ENCODE data around the gene MAST4. TPM values are rescaled to one million over a fixed set of nuclear protein-coding genes. Genes with fewer than 3 reads are reported as not detected.

Gene MAST4
- total RNA-seq, 4 donors from 2014 or later, result 16.2 to 32.8 (median 25.0) TPM

GRCh38 chr5:66603164-66603563 lies 7.0 kb downstream of the MAST4 start:
- no peaks in the 10 kb centered on the region for H3K4me1 ChIP-seq
- no peak for ATAC-seq
- H3K27me3 ChIP-seq, result peaks cover 50% of the 10 kb centered on the region

GRCh38 chr5:66603881-66604280 lies 7.7 kb downstream of the MAST4 start:
- 79 to 93% methylated on average over 3 to 4 of the region's 4 CpGs for WGBS, 2 donors (ENCODE audit: low coverage in 1 of 2)
- no peak for TF ChIP-seq CTCF (IDR thresholded peaks at IDR 0.05)
- TF ChIP-seq EP300 (IDR thresholded peaks at IDR 0.05), result no peak
- TF ChIP-seq POLR2A (IDR thresholded peaks at IDR 0.05), result no peak
- no peak for TF ChIP-seq POLR2AphosphoS5 (IDR thresholded peaks at IDR 0.05)
- H3K36me3 ChIP-seq, result no peaks in the 10 kb centered on the region
- ATAC-seq, result no peak
- peaks cover 42% of the 10 kb centered on the region for H3K27me3 ChIP-seq
- H3K27ac ChIP-seq, result no peak overlapping the region
- no peaks in the 10 kb centered on the region for H3K4me1 ChIP-seq
- no peak overlapping the region for H3K4me3 ChIP-seq
- H3K9me3 ChIP-seq, result no peaks in the 10 kb centered on the region

More at GRCh38 chr5:66603164-66603563, 7.0 kb downstream of the MAST4 start:
- Histone ChIP-seq H3K36me3 (no peaks in the 10 kb centered on the region), H3K27ac (no peak overlapping the region), H3K9me3 (no peaks in the 10 kb centered on the region), H3K4me3 (no peak overlapping the region)
- TF ChIP-seq CTCF (IDR thresholded peaks at IDR 0.05) (no peak), POLR2A (IDR thresholded peaks at IDR 0.05) (no peak), POLR2AphosphoS5 (IDR thresholded peaks at IDR 0.05) (no peak), EP300 (IDR thresholded peaks at IDR 0.05) (no peak)
- 77 to 92% methylated on average over 1 of the region's 1 CpG for WGBS, 2 donors (ENCODE audit: low coverage in 1 of 2)

- H3K4me3 ChIP-seq, result no peak overlapping the region
- TF ChIP-seq EP300 (IDR thresholded peaks at IDR 0.05) (no peak), POLR2A (IDR thresholded peaks at IDR 0.05) (no peak), CTCF (IDR thresholded peaks at IDR 0.05) (no peak), POLR2AphosphoS5 (IDR thresholded peaks at IDR 0.05) (no peak)
- H3K36me3 ChIP-seq, result no peaks in the 10 kb centered on the region
- no peak for ATAC-seq
- no peak overlapping the region for H3K27ac ChIP-seq
- H3K27me3 ChIP-seq, result peaks cover 21% of the 10 kb centered on the region
- H3K9me3 ChIP-seq, result no peaks in the 10 kb centered on the region
- 92 to 100% methylated on average over 2 of the region's 2 CpGs for WGBS, 2 donors (ENCODE audit: low coverage in 1 of 2)
- H3K4me1 ChIP-seq, result no peaks in the 10 kb centered on the region
Measured at GRCh38 chr5:66606713-66607112, 10.5 kb downstream of the MAST4 start.

- no peak for ATAC-seq
- Histone ChIP-seq H3K9me3 (no peaks in the 10 kb centered on the region), H3K4me3 (no peak overlapping the region), H3K4me1 (no peaks in the 10 kb centered on the region), H3K27me3 (peaks cover 4% of the 10 kb centered on the region), H3K27ac (no peak overlapping the region), H3K36me3 (no peaks in the 10 kb centered on the region)
- TF ChIP-seq EP300 (IDR thresholded peaks at IDR 0.05) (no peak), POLR2A (IDR thresholded peaks at IDR 0.05) (no peak)
- WGBS, 2 donors (ENCODE audit: low coverage in 1 of 2), result 86 to 98% methylated on average over 2 to 5 of the region's 6 CpGs
Measured at GRCh38 chr5:66608501-66608900, 12.3 kb downstream of the MAST4 start.

GRCh38 chr5:66609615-66610014 lies 13.4 kb downstream of the MAST4 start:
- Histone ChIP-seq H3K27me3 (peaks cover 4% of the 10 kb centered on the region), H3K27ac (no peak overlapping the region), H3K36me3 (no peaks in the 10 kb centered on the region), H3K4me1 (no peaks in the 10 kb centered on the region), H3K4me3 (no peak overlapping the region), H3K9me3 (no peaks in the 10 kb centered on the region)
- no peak for ATAC-seq
- TF ChIP-seq POLR2A (IDR thresholded peaks at IDR 0.05), result no peak
- no peak for TF ChIP-seq POLR2AphosphoS5 (IDR thresholded peaks at IDR 0.05)
- no peak for TF ChIP-seq CTCF (IDR thresholded peaks at IDR 0.05)
- TF ChIP-seq EP300 (IDR thresholded peaks at IDR 0.05), result no peak

Measured in gastroesophageal sphincter (tissue), 4 donors.